GM19395 (cell line): ENCODE results near the gene KRT16.
"Not testable (repeated sequence)": the region's sequence is repeated elsewhere in the genome, so short reads cannot be mapped to it uniquely, and the experiment has no call there.

Source experiments
- ATAC-seq: cut with Tn5 transposase; IDR thresholded peaks from one replicate; pipeline ENCODE4 v1.9.1; 2021; ENCODE audit warnings: mild to moderate bottlenecking, moderate library complexity; ENCODE audit not compliant: unreplicated experiment

Gene KRT16

DNA sequence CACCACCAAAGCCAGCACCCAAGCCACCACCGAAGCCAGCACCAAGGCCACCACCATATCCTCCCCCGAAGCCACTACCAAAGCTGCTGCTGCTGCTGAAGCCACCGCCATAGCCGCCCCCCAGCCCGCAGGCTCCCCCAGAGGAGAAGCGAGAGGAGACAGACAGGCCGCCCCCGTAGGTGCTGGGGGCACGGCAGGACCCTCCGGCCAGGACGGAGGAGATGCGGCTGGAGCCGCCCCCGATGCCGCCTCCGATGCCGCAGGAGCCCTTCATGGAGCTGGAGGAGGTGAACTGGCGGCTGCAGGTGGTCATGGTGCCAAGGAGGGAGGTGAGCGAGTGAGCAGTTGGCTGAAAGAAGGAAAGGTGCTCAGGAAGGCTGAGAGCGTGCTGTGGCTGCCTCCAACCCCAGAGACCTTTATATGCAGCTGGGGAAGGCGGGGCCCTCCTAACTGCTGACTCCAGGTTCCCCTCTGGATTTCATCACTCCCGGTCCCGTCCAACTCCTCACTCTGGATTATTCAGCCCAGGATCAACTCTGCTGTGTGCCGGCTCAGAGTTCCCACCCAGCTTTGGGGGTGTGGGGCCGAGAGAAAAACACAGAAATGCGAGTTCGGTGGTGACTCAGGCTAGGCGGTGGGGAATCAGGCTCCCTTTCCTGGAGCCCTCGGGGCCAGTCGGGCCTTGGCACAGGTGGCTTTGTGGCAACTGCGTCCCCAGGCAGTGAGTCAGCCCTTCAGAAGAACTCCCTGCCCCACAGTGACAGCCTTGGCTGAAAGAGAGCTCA, at the start of gene KRT16:
TSS of gene KRT16 (minus strand) at position 392 of the 785 bp plus-strand sequence. CDS start at position 313, 79 bp downstream.
- not testable (repeated sequence) for ATAC-seq

- no peak for ATAC-seq
Measured at GRCh38 chr17:41660221-41660711, 47.7 kb upstream of the KRT16 start.

- no peak for ATAC-seq
Measured at GRCh38 chr17:41659427-41660212, 47.1 kb upstream of the KRT16 start.

- ATAC-seq = no peak
Measured at GRCh38 chr17:41658846-41659245, 46.3 kb upstream of the KRT16 start.

GRCh38 chr17:41657936-41658335, 45.4 kb upstream of the KRT16 start:
- no peak for ATAC-seq

DNA sequence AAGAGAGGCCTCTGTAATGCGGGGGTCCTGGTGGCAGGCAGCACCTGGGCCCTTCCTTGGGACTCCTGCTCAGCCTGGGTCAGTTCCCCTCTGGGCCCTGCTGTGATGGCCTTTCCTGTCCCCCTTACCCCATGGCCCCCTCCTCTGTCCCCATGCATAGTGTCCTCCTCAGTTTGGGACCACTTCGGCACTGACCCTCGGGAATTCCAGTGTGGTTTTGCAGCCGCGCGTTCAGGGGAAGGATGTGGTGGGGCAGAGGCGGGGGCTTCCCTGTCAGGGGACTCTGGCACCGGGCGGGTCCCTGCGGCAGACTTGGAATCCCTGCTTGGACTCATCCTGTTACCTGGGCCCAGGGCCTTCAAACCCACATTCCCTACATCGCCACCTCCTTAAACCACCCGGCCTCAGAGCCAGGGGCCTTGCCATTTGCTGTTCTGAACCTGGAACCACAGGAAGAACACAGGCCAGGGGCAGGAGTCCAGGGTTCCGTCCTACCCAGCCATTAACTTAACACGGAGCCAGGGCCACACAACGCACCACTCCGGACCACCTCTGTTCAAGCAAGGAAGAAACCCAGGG, 44.7 kb upstream of the KRT16 start:
- no peak for ATAC-seq

DNA sequence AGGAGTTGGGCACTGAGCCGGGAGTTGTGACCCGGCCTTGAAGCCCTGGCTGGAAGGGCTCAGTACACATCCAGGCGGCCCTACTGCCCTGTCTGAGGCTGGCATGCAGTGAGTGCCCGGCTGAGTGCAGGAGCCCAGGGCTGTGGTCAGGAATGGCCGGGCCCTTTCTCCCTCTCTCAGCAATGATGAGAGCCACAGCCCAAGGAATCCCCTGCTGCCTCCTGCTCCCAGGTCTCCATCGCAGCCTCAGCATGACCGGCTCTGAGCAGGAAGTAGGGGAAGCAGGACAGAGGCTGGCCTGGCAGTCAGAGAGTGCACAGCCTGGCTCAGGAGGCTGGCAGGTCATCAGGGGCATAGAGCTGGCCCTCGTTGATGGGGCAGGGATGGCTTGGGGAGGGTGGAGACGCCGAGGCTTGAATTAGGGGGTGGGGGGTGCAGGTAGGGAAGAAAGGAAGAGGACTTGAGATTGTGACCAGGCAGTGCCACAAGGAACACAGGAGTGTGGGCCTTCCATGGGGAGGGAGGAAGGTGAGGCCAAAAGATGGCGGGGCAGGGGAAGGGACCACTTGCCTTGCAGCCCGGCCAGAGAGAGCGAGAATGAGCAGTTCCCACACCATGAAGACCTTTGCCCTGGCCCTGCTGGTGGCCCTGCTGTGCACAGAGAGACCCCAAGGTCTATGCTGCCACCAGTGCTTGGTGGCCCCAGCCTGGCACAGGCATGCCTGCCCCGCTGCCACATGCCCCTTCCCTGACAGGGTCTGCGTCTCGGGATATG, 43.9 kb upstream of the KRT16 start:
- no peak for ATAC-seq

DNA sequence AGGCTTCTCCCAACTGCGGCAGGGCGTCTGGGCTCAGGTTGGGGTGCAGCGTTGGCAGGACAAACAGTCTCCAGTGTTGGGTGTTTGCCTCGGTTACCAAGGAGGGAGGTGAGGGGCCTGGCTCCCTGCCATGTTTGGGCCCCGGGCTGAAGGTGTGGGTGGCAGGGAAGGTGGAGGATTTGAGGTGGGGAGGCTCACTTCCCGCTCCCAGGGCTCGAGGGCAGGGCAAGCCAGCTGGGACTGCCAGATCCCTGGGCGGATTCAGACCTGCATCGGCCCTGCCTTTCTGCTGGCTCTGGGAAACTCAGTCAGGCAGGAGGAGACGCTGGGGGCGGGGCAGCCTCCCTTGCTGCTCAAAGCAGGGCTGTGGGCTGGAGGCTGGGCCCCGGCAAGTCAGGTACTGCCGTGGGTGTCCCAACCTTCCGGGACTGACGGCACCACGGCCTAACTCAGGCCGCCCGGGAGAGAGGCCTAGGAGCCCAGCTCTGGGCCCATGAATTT, 43.1 kb upstream of the KRT16 start:
- ATAC-seq = no peak

- no peak for ATAC-seq
Measured at GRCh38 chr17:41654678-41655607, 42.4 kb upstream of the KRT16 start.

DNA sequence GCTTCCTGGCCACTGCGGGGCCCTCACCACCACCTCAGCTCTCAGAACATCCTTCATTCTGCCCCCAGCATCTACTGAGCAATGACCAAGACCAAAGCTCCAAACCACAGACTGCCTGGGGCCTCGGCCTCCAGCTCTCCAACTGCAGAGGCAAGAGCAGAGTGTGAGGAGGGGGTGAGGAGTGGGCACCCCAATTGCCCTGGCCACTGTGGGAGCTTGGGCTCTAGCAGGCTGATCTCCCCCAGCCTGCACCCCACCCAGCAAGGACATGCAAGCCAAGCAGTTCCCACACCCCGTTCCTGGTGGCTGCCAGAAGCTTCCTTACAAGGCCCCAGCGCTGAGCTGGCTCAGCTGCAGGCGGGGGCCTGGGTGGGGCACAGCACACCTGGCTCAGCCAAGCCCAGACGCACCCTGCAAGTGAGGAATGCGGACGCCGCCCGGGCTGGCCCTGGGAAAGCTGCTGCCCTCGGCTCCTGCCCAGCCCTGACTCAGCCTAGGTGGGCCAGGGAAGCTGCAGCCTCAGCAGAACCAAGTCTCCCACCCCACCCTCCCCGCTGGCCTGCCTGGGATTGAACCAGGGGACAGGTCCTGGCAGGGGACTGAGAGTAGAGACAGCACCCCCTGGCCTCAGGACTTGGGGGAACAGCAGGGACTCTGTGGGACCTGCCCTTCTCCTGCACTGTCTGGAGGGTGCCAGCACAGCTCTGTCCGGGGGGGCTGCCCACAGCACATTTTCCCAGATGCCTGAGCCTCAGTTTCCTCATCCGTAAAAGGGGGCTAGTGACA, 41.5 kb upstream of the KRT16 start:
- no peak for ATAC-seq

- no peak for ATAC-seq
Measured at GRCh38 chr17:41653421-41653820, 40.9 kb upstream of the KRT16 start.

DNA sequence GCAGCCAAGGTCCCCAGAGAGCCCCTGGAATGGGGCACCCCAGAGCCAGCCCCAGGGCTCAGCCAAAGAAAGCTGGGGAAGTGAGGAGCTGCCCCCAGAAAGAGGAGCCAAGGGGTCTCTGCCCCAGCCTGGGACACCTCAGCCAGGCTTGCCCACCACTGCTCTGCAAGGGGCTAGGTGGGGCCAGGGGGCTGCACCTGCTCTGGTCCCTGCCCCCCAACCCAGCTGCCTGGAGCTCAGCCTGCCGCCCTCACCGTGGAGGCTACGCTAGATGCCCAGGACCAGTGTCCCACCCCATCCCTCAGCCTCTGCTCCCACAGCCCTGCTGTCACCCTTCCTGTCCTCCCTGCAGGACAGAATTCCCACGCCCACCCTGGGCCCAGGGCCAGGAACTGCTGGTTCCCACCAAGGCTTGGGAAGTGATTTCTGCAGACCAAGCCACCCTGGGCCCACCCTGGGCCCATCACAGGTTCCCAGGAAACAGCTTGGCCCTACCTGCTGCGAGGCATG, 39.9 kb upstream of the KRT16 start:
- ATAC-seq = no peak

- no peak for ATAC-seq
Measured at GRCh38 chr17:41651625-41652460, 39.3 kb upstream of the KRT16 start.

DNA sequence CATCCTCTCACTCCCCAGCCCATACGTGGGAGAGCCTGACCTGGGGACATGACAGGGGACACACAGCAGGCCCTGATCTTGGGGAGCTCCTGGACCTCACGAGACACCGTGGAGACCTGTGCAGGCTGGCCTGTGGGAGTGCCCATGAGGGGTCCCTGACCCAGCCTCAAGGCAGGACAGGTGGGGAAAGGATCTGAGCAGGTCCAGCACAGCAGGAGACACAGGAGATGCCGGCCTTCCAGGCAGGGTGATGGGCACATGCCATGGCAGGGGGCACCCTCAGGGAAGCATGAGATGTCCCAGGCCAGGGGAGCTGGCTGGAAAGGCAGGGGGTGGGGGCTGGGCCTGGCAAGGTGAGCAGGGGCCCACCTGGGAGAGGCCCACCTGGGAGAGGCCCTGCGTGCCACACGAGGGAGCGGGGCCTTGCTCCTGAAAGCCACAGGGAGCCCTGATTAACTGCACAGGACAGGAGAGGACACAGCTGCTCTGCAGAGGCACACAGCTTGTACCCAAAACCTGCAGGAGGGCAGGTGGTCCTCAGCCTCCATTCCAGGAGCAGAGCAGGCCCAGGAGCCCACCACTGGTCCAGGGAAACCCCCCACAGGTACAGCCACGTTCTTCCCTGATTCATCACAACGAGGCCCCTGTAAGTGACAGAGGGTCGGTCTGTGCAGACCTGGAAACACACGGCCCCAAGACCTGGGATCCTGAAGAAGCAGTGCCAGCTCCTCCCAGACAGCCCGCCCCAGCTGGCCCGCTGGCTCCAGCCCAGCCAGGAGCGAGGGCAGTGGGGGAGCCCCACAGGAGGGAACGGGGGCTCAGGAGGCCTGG, 38.4 kb upstream of the KRT16 start:
- no peak for ATAC-seq

DNA sequence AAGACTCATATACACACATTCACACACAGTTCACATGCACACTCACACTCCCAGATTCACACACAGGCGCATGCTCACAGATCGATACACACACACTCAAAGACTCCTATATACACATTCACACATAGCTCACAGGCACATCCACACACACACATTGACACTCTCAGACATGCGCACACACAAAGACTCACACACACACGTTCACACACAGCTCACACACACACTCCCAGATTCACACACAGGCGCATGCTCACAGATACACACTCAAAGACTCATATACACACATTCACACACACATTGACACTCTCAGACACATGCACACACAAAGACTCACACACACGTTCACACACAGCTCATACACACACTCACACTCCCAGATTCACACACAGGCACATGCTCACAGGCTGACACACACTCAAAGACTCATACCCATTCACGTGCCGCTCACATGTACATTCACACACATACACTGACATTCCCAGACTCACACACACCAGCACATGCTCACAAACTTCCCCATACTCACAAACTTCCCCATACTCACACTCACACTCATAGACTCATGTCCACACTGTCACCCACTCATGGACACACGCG, 37.5 kb upstream of the KRT16 start:
- no peak for ATAC-seq

DNA sequence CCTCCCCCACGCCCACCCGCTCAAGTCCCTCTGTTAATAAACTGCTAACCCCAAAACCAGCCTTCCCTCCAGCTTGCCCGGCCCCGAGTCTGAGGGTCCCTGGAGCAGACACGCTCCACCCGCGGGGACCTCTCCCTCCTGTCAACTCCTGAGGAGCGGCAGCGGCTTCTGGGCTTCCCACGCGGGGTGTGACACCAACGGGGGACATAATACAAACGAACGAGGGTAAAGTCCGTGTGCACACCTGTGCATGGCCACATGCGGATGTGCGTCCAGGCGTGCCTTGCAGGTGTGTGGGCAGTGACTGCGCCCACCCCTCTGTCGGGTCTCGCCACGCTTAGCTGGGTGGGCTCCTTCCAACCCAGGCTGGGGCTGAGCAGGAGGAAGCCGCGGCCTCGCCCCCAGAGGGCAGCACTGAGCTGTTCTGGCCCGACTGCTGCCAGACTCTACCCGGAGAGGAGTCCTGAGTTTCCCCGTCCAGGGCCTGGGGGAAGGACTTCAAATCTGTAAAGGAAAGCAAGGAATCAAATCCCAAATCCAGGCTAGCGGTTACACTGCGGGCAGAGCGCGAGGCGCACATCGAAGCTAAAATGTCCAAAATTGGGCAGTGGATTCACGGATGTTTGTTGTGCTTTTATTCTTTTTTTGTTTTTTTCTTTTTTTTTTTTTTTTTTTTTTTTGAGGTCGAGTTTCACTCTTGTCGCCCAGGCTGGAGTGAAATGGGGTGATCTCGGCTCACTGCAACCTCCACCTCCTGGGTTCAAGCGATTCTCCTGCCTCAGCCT, 36.0 kb upstream of the KRT16 start:
- no peak for ATAC-seq
